Activated naive CD8-positive, alpha-beta T cell treated with anti-CD3 and anti-CD28 coated beads for 36 hours (primary cell): ENCODE results near the gene KCTD15. TPM values are rescaled to one million over a fixed set of nuclear protein-coding genes. Genes with fewer than 3 reads are reported as not detected.
"Not testable (repeated sequence)": the region's sequence is repeated elsewhere in the genome, so short reads cannot be mapped to it uniquely, and the experiment has no call there.

Source experiments
- DNase-seq: peaks from one replicate; pipeline ENCODE4 v3.0.0; 2021
- H3K27ac Mint-ChIP-seq: one replicate; pipeline ENCODE4 v1.8.0; 2022; ENCODE audit warnings: mild to moderate bottlenecking, moderate library complexity, mixed read lengths
- H3K27me3 Mint-ChIP-seq: one replicate; pipeline ENCODE4 v1.8.0; 2022; ENCODE audit warnings: mild to moderate bottlenecking, mixed read lengths
- H3K36me3 Mint-ChIP-seq: one replicate; pipeline ENCODE4 v1.8.0; 2021; ENCODE audit warnings: mild to moderate bottlenecking, mixed read lengths
- H3K4me1 Mint-ChIP-seq: one replicate; pipeline ENCODE4 v1.8.0; 2021; ENCODE audit warnings: mixed read lengths
- H3K4me3 Mint-ChIP-seq: one replicate; pipeline ENCODE4 v1.8.0; 2022; ENCODE audit warnings: mild to moderate bottlenecking, moderate library complexity, mixed read lengths
- H3K9me3 Mint-ChIP-seq: one replicate; pipeline ENCODE4 v1.8.0; 2022; ENCODE audit warnings: mixed read lengths
- total RNA-seq, 2 experiments: library from RNA; stranded (reverse); gene quantifications; one replicate each; pipeline ENCODE4 v1.2.3, GENCODE V29; 2021

The KCTD15 gene
- total RNA-seq, 2 experiments from 2014 or later: 7.5 to 9.9 TPM

DNA sequence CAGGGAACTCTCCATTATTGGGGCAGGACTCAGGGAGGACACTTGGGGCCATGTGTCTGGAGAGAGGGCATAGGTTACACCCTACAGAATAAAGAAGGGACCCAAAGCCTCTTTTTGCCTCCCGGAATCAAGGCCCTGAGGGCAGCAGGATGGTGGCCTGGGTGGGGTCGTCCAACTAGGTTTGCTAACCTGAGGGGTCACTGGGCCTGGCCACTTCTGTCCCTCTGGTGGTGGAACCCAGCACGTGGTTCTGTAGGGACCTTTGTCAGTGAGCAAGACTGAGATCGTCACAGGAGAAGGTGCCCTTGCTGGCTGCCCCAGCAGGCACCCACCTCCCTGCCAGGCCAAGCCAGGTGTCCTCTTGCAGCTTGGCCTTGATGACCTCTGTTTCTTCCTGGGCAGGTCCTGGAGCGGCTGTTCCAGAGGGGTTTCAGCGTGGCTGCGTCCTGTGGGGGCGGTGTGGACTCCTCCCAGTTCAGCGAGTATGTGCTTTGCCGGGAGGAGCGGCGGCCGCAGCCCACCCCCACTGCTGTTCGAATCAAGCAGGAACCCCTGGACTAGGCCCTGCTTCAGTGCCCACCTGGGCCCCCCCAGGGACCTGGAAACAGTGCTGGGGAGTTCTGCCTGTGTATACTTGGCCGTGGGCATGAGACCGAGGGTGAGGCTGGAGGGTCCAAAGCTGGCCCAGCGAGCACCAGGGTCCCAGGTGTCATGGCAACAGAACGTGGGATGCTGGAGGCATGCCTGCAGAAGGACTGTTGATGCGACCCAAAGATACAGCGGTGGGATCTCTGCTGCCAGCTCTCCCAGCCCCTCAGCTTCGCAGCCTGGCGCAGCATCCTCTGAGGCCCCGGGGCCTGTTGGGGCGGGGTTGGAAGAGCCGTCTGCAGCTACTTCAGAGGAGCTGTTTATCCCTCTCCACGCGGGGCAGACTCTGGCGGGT, 16.0 kb downstream of the KCTD15 start:
- no peaks in the 10 kb centered on the region for H3K36me3 Mint-ChIP-seq
- no peak overlapping the region for H3K27ac Mint-ChIP-seq
- H3K4me1 Mint-ChIP-seq: no peaks in the 10 kb centered on the region
- H3K4me3 Mint-ChIP-seq: no peak overlapping the region
- no peaks in the 10 kb centered on the region for H3K27me3 Mint-ChIP-seq
- no peak for DNase-seq
- no peaks in the 10 kb centered on the region for H3K9me3 Mint-ChIP-seq

DNA sequence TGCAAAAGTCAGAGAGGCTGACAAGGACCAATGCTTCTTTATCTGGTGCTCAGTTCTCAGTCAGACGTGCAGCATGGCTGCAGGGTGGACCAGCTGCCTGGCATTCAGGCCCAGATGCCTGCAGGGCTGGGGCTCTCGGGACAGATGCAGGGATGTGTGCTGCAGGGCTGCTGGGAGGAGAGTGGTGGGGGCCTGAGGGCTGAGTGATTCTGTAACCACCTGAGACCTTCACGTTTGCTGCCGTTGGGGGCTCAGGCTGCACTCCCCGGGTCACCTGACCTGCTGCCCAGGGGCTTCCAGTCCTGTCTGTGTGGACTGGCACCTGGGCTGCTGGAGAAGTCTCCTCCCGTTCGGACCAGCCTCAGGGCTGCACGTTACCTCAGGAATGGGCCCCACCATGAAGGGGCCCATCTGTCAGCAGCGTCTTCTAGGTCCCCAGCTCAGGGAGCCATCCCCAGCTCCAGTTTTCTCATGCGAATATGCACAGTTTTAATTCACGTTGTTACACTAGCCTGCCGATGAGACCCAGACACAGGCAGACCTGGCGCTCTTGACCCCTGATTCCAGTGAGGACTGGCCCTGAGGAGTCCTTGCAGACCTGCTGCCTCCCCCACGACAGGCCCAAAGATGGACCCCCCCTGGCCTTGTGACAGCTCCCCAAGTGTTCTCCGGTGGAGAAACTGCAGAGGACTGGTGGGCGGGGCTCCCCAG, 16.9 kb downstream of the KCTD15 start:
- Mint-ChIP-seq H3K9me3 (no peaks in the 10 kb centered on the region), H3K4me1 (no peaks in the 10 kb centered on the region), H3K27me3 (peaks cover 1% of the 10 kb centered on the region), H3K4me3 (no peak overlapping the region), H3K36me3 (no peaks in the 10 kb centered on the region), H3K27ac (no peak overlapping the region)
- no peak for DNase-seq

DNA sequence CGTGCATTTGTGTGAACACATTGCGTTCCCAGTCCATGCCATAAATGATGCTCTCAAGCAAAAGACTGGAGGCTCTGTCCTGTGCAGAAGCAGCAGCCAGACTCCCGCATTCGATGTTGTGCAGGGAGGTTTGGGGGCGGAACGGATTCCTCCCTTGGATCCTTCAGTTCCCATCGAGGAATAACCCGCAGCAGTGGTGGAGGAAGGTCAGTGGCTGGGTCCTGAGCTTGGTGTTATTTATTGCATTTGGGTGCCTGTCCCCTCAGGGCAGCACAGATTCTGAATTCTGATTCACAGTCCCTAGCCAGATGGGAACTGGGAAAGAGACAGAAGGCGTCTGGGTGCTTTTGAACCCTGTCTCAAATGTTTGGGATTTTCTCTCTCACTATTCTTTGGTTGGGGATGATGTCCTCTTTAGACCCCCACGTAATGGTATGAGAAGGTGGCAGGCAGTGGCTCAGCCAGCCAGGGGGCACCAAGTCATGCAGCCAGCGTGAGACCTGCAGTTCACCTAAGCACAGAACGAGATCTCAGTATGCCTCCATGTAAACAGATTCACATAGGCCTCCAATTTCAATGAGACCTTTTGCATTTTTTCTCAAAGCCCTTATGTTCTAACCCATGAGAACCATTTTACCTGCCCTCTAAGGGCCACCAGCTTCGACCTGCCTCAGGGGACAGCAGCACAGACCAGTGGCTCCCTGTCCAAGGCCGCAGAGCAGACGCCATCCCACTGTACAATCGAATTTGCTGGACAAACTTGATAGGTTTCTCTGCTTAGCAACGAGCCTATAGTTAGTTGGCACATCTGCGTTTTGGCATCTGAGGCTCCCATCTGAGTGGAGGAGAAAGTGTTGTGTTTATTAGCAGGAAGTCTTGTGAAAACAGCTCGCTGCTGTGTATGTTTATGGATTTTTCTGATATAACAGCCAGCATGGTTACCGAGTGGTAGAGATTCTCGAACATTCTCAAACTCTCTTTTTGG, 17.8 kb downstream of the KCTD15 start:
- Mint-ChIP-seq H3K4me3 (no peak overlapping the region), H3K4me1 (peaks cover 3% of the 10 kb centered on the region), H3K27me3 (peaks cover 8% of the 10 kb centered on the region), H3K36me3 (no peaks in the 10 kb centered on the region), H3K9me3 (no peaks in the 10 kb centered on the region), H3K27ac (no peak overlapping the region)
- DNase-seq: no peak

DNA sequence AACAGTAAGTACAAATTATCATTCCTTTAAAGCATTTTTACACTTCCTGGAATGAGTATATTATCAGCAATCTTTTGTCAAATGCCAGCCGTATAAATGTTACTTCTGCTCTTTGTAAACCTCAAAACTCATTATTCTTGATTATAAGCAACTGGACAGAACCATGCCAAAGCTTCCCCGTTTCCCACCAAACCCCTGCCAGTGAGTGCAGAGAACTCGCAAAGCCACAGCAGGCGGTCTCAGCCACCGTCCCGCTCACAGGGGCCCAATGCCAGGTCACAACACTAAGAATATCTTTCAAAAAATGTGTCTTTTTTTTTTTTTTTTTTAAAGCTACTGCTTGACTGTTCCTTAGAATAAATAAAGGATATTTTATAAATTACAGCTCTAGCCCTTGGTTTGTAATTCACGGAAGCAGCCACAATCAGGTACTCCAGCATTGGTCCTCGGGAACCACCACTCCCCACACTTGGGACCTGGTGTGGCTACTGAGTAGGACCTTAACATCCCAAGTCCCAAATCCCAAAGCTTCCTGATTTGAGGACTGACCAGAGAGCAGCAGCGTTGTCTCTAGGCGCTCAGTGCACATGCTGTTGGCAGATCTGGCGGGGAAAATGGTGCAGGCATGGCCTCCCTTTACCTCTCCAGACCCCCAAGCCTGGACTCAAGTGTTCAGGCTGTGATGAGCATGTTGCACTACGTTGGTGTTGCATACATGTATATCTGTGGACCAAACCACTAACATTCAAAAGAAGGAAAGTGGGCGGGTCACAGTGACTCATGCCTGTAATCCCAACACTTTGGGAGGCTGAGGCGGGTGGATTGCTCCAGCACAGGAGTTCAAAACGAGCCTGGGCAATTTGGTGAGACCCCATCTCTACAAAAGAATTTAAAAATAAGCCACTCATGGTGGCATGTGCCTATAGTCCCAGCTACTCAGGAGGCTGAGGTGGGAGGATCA, 19.0 kb downstream of the KCTD15 start:
- no peak for DNase-seq
- no peaks in the 10 kb centered on the region for H3K9me3 Mint-ChIP-seq
- H3K36me3 Mint-ChIP-seq: no peaks in the 10 kb centered on the region
- H3K27me3 Mint-ChIP-seq: peaks cover 9% of the 10 kb centered on the region
- H3K27ac Mint-ChIP-seq: no peak overlapping the region
- H3K4me3 Mint-ChIP-seq: no peak overlapping the region
- peaks cover 6% of the 10 kb centered on the region for H3K4me1 Mint-ChIP-seq

DNA sequence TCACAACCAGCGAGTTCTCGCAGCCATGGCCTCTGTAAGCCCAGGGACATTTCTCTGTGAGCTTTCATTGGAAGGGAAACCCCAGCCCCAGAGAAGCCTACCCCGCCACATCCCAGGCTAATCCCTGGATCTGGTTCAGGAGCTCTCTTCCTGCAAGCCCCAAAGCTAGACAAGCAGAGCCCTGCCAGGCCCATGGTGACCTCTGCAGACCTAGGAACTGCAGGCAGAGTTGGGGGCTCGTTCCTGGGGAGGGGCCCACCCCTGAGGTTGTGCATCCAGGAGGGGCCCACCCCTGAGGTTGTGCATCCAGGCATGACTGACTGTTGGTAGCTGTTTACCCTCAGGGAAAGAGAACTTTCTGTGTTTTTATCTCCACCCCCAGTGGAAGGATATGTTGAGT, 21.7 kb downstream of the KCTD15 start:
- Mint-ChIP-seq H3K4me1 (peaks cover 14% of the 10 kb centered on the region), H3K27ac (no peak overlapping the region), H3K27me3 (peaks cover 29% of the 10 kb centered on the region), H3K4me3 (no peak overlapping the region), H3K9me3 (no peaks in the 10 kb centered on the region), H3K36me3 (no peaks in the 10 kb centered on the region)
- no peak for DNase-seq

DNA sequence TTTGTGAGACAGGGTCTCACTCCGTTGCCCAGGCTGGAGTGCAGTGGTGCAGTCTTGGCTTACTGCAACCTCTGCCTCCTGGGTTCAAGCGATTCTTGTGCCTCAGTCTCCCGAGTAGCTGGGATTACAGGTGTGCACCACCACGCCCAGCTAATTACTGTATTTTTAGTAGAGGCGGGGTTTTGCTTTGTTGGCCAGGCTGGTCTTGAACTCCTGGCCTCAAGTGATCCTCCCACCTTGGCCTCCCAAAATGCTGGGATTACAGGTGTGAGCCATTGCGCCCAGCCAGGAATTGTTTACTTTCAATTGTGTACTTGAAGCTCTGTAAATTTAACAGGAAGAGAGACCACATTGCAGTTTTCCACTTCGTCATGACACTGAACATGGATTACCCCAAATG, 22.4 kb downstream of the KCTD15 start:
- H3K36me3 Mint-ChIP-seq, H3K27ac Mint-ChIP-seq, H3K9me3 Mint-ChIP-seq, DNase-seq: not testable (repeated sequence)
- H3K27me3 Mint-ChIP-seq: peaks cover 29% of the 10 kb centered on the region
- H3K4me3 Mint-ChIP-seq: peak overlapping the region; percentile 40
- peaks cover 14% of the 10 kb centered on the region for H3K4me1 Mint-ChIP-seq

DNA sequence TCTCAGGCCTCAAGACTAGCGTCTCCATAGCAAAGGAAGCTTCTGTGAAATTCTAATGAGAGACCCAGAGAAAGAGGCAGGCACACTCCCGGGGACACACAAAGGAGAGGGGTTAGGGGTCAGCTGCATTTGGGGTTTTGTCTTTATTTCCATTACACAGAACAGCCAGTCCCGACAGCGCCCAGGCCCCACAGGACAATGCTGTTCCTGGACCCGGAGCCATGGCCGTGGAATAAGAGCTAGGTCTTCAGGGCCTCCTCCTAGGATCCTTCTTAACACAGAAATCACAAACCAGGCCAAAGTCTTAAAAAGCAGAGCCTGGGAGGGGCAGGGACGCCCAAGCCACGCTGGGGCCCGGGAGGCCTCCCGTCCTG, 22.8 kb downstream of the KCTD15 start:
- no peak for DNase-seq
- H3K4me3 Mint-ChIP-seq: peak overlapping the region; percentile 40
- H3K36me3 Mint-ChIP-seq: no peaks in the 10 kb centered on the region
- H3K4me1 Mint-ChIP-seq: peaks cover 14% of the 10 kb centered on the region
- H3K9me3 Mint-ChIP-seq: no peaks in the 10 kb centered on the region
- peaks cover 29% of the 10 kb centered on the region for H3K27me3 Mint-ChIP-seq
- H3K27ac Mint-ChIP-seq: peak overlapping the region; percentile 66

DNA sequence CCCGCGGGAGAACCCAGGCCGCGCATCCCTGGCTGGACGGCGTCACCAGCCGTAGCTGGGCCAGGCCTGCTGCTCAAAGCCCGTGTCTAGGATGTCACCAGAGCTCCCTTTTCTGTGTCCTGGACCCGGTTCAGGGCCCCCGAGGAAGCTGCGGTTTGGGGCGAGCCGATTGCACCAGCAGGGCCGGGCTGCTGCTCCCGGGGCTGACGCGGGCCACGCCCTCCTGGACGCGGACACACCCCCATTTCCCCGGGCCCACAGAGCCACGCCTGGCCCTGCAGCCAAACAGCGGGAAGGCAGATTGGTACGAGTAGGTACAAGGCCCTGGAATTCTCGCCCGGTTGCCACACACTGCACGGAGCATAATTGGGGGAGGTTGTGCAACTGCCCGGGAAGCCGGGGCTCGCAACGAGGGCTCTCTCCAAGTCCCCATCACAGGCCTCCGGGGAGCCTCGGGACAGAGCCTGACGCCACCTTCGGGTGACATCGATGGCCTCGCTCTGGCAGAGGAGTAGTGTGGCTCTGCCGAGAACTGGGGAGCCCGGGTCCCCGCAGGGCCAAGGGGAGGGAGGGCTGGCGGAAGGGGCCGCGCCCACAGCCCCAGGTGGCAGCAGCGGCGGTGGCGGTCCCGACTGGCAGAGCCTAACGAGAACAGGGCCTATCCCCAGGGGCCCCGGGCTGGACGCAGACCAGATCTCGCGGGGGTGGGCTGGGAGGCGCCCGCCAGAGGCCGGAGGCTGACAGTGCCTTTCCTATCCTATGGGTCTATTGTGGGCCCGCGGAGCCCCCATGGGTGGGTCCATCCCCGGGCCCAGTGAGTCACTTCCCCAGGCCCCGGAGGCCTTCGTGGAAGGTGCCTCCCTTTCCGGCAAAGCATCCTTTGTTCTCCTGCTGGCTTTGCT, 23.5 kb downstream of the KCTD15 start:
- Mint-ChIP-seq H3K27ac (no peak overlapping the region), H3K36me3 (no peaks in the 10 kb centered on the region), H3K27me3 (peaks cover 29% of the 10 kb centered on the region)

DNA sequence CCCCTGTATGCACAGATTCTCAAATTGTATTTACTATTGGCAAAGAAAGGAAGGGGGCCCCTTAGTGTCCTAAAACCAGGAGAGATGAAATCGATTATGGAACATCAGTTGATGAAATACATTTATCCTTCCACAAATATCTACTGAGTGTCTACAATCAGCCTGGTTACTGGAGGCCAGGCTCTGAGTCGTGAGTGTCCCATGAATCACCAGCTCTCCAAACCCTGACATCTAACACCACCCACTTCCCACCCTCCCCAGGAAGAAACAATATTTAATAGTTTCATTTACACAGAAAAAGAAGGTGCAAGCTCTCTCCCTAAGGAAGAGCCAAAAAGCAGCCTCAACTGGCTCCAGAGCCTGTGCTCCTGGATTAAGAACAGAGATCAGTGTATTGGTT, 25.2 kb downstream of the KCTD15 start:
- Mint-ChIP-seq H3K9me3 (no peaks in the 10 kb centered on the region), H3K27me3 (peaks cover 29% of the 10 kb centered on the region), H3K4me3 (no peak overlapping the region), H3K27ac (no peak overlapping the region), H3K36me3 (no peaks in the 10 kb centered on the region), H3K4me1 (peaks cover 14% of the 10 kb centered on the region)
- DNase-seq: no peak

More for the DNA sequence above, 23.5 kb downstream of the KCTD15 start:
- Mint-ChIP-seq H3K4me1 (peaks cover 14% of the 10 kb centered on the region), H3K9me3 (no peaks in the 10 kb centered on the region), H3K4me3 (peak overlapping the region; percentile 74)
- peak; percentile 72 for DNase-seq

DNA sequence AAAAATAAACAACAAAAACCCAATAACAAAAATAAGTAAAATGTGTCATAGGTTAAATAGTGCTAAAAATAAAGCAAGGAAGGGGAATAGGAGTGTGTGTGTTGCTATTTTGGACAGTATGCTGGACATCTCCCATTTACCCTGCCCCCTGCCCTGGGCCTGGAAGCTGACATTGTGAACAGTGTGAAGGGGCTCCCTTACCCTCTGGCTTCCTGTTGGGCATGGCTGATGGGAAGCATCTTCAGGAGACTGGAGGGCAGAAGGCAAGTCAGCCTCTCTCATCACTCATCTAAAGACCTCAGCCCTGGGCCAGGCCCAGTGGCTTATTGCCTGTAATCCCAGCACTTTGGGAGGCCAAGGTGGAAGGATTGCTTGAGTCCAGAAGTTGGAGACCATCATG, 26.7 kb downstream of the KCTD15 start:
- DNase-seq: no peak
- Mint-ChIP-seq H3K27me3 (peaks cover 37% of the 10 kb centered on the region), H3K9me3 (no peaks in the 10 kb centered on the region), H3K4me1 (peaks cover 14% of the 10 kb centered on the region), H3K4me3 (no peak overlapping the region), H3K27ac (no peak overlapping the region), H3K36me3 (no peaks in the 10 kb centered on the region)

DNA sequence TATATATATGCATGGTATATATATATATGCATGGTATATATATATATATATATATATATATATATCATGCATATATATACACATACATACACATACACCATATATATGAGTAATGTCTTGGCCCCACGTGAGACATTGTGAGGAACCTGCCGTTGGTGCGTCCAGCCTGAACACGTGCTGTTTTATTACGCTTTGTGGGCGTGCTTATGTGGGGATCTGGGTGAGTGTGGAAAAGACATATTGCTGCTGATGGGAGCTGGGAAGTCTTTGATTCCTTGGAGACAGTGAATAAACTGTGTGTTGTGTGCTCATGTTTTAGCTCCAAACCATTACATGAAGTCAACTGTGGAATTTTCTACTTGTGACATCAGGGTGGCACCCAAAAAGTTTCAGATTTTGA, 28.9 kb downstream of the KCTD15 start:
- H3K27me3 Mint-ChIP-seq: peaks cover 32% of the 10 kb centered on the region
- H3K4me3 Mint-ChIP-seq: no peak overlapping the region
- H3K9me3 Mint-ChIP-seq: no peaks in the 10 kb centered on the region
- peaks cover 8% of the 10 kb centered on the region for H3K4me1 Mint-ChIP-seq
- H3K36me3 Mint-ChIP-seq: no peaks in the 10 kb centered on the region
- DNase-seq: no peak
- H3K27ac Mint-ChIP-seq: no peak overlapping the region

DNA sequence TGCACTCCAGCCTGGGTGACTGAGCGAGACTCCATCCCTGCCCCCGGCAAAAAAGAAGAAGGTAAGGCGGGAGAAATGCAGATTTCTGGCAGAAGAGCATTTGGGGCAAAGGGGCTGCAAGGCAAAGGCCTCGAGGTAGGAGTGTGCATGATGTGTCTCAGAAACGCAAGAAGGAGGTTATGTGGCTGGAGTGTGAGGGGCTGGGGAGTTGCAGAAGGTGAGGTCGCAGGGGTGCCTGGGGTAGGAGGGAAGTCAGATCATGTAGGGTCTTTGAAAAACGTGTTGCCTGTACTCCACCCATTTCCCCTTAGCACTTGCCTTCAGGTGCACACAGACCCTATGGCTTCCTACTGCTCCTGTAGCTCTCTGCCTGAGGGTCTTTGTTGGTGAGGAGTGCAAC, 29.9 kb downstream of the KCTD15 start:
- Mint-ChIP-seq H3K27ac (no peak overlapping the region), H3K9me3 (no peaks in the 10 kb centered on the region)
- no peak for DNase-seq

More for the DNA sequence above, 29.9 kb downstream of the KCTD15 start:
- Mint-ChIP-seq H3K4me3 (no peak overlapping the region), H3K27me3 (peaks cover 24% of the 10 kb centered on the region), H3K36me3 (no peaks in the 10 kb centered on the region), H3K4me1 (peaks cover 2% of the 10 kb centered on the region)
